ENCODE results near the gene UNK. TPM values are rescaled to one million over a fixed set of nuclear protein-coding genes. Genes with fewer than 3 reads are reported as not detected.
A peak's percentile ranks its signal among the peaks of the same experiment; 100 is the strongest.
"Not testable (repeated sequence)": the region's sequence is repeated elsewhere in the genome, so short reads cannot be mapped to it uniquely, and the experiment has no call there.

UNK gene
- polyA plus RNA-seq, 2 of the 4 experiments (the other 2 are of a cell fraction): 27.0 to 34.5 TPM

- POLR2A ChIA-PET: interaction anchor here (2.0 kb wide), 1 partner anchor 22 kb away, joined by 6 read pairs; no protein-coding TSS in a partner anchor
These were observed 26.3 kb upstream of the UNK start for GRCh38 chr17:75758131-75758905.

DNA sequence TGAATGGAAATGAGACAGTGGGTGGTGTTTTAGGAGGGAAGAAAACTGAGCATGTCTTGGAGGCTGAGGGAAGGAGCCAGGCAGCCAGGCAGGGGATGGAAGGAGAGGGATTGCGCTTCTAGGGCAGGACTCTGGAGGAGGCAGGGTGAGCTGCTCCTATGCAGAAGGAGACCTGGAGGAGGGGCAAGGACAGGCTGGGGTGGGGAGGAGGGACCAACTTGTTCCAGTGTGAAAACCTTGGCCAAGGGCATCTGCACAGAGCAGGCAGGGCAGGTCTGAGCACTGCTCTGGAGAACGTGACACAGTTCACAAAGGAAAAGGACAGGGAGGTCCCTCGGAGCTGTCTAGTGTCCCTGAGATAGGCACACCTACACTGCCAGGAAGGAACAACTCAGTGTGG lies 25.1 kb upstream of the UNK start:
- Histone ChIP-seq H3K27ac (no peak overlapping the region), H3K4me1 (peaks cover 13% of the 10 kb centered on the region), H3K4me2 (no peak overlapping the region), H3K9me3 (no peaks in the 10 kb centered on the region), H3K4me3 (no peak overlapping the region)
- ATAC-seq (no peak), FAIRE-seq (no peak), DNase-seq (ENCODE audit: low read depth in 1 of 2, low spot score in 1 of 2) (no peak)
- 78% methylated on average over 3 of the region's 3 CpGs for WGBS (ENCODE audit: missing lambda C conversion rate)
- ChIA-PET CTCF (interaction anchor here (0.5 to 43.5 kb wide), 11 partner anchors 10 to 246 kb away, joined by 3 to 1931 read pairs (median 4); partner anchors contain the start of genes RECQL5, SAP30BP and SMIM5), POLR2A (interaction anchor here (1.2 to 2.3 kb wide), 2 partner anchors 21 to 26 kb away, joined by 3 to 13 read pairs; partner anchors contain the start of gene UNK)
- TF ChIP-seq RFX5 (IDR thresholded peaks at IDR 0.05) (no peak), CEBPB (IDR thresholded peaks at IDR 0.05) (no peak), EP300 (IDR thresholded peaks at IDR 0.05) (no peak), JUN (IDR thresholded peaks at IDR 0.05) (no peak), CHD4 (IDR thresholded peaks at IDR 0.05; ENCODE audit: borderline replicate concordance) (no peak), BHLHE40 (IDR thresholded peaks at IDR 0.05; ENCODE audit: low read depth, low read length) (no peak)

More at GRCh38 chr17:75758131-75758905, 26.3 kb upstream of the UNK start:
- peak; percentile 50 to 73; a peak in 5 of 6 replicates for ATAC-seq
- Histone ChIP-seq H3K4me3 (no peak overlapping the region), H3K4me2 (no peak overlapping the region), H3K9me3 (no peaks in the 10 kb centered on the region), H3K4me1 (peaks cover 2% of the 10 kb centered on the region; the same call in 2 of the 3 replicates), H3K27ac (no peak overlapping the region)
- CTCF ChIA-PET: interaction anchor here (0.6 to 43.5 kb wide), 8 partner anchors 9 to 255 kb away, joined by 3 to 1931 read pairs (median 4); partner anchors contain the start of genes RECQL5, SAP30BP and SMIM5
- no peak for DNase-seq (ENCODE audit: low read depth in 1 of 2, low spot score in 1 of 2)
- TF ChIP-seq POLR2AphosphoS2 (conservative IDR thresholded peaks at IDR 0.05; ENCODE audit: low read length): no peak
- TF ChIP-seq FOXS1 (CRISPR knock-in tag; IDR thresholded peaks at IDR 0.05): no peak
- peak; percentile 45 for TF ChIP-seq CTCF (IDR thresholded peaks at IDR 0.05)
- 0 out of 2 replicates have a peak, but pooled peaks have one; percentile 37 for TF ChIP-seq MAX (IDR thresholded peaks at IDR 0.05)
- no peak for TF ChIP-seq MAZ (IDR thresholded peaks at IDR 0.05; ENCODE audit: borderline replicate concordance, low read depth, low read length)
- TF ChIP-seq RAD21 (conservative IDR thresholded peaks at IDR 0.05 in 1 of 2, IDR thresholded peaks at IDR 0.05 in 1 of 2): peak; percentile 36 to 66; a peak in 3 of 5 replicates
- WGBS (ENCODE audit: missing lambda C conversion rate): 91% methylated on average over 32 of the region's 41 CpGs
- no peak for FAIRE-seq

DNA sequence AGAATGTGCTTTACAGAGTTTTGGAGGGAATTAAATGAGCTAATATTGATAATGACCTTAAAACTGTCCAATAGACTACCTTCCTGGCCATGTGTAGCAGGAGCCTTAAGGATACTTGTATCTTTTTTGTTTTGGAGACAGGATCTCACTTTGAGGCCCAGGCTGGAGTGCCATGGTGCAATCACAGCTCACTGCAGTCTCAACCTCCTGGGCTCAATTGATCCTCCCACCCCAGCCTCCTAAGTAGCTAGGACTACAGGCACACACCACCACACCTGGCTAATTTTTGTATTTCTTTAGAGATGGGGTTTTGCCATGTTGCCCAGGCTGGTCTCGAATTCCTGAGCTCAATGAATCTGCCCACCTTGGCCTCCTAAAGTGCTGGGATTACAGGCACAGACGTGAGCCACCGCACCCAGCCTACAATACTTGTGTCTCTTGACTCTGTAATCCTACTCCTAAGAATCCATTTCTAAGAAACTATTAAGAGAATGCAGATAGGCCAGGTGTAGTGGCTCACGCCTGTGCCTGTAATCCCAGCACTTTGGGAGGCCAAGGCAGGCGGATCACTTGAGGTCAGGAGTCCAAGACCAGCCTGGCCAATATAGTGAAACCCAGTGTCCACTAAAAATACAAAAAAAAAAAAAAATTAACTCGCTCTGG lies 24.5 kb upstream of the UNK start:
- not testable (repeated sequence) for H3K4me3 ChIP-seq; FAIRE-seq; H3K4me2 ChIP-seq; ATAC-seq; DNase-seq (ENCODE audit: low read depth in 1 of 2, low spot score in 1 of 2); H3K27ac ChIP-seq; H3K9me3 ChIP-seq
- ChIA-PET CTCF (interaction anchor here (0.6 to 43.5 kb wide), 9 partner anchors 11 to 245 kb away, joined by 3 to 1931 read pairs (median 4); partner anchors contain the start of genes RECQL5, SAP30BP and SMIM5), POLR2A (interaction anchor here (1.2 to 2.3 kb wide), 2 partner anchors 20 to 25 kb away, joined by 3 to 13 read pairs; partner anchors contain the start of gene UNK)
- peaks cover 13% of the 10 kb centered on the region for H3K4me1 ChIP-seq
- WGBS (ENCODE audit: missing lambda C conversion rate): 94% methylated on average over 6 of the region's 6 CpGs
